H1 (cell line): Measurements from ENCODE around the gene S100P. TPM values are rescaled to one million over a fixed set of nuclear protein-coding genes. Genes with fewer than 3 reads are reported as not detected.

Experiments used
- CTCF ChIA-PET: fragments of 300-600 bp; sonication (Branson Sonifier 250); formaldehyde crosslinking; loops from one replicate; lab custom pipeline; 2021; ENCODE audit not compliant: partially characterized antibody; lab: Charles Lee
- POLR2A ChIA-PET: fragments of 300-600 bp; sonication (Branson Sonifier 250); formaldehyde crosslinking; loops from one replicate; lab custom pipeline; 2021; ENCODE audit warnings: inconsistent platforms; ENCODE audit not compliant: partially characterized antibody; lab: Charles Lee
- DNase-seq, 2 experiments: peaks; one replicate each; pipeline versions ENCODE4 v3.0.0 to v3.0.0-alpha.2; 2010 to 2022; ENCODE audit warnings: low spot score in 2 of 2, low read depth in 1 of 2, mixed read lengths in 1 of 2
- FAIRE-seq: peaks from 2 replicates; lab custom pipeline; 2011; peaks lifted over from hg19 to GRCh38; lab: Jason Lieb, UNC
- H2AFZ ChIP-seq: 2 replicates; pipeline ENCODE4 v1.8.1; 2012; ENCODE audit warnings: low read length, inconsistent platforms
- H2AK5ac ChIP-seq: 2 replicates; pipeline ENCODE4 v1.6.1; 2013; ENCODE audit warnings: low read depth, low read length
- H2BK120ac ChIP-seq: replicated peaks from 2 replicates; pipeline ENCODE3; 2013; ENCODE audit warnings: low read depth, low read length, inconsistent platforms
- H2BK12ac ChIP-seq: 2 replicates; pipeline ENCODE4 v1.6.1; 2013; ENCODE audit warnings: low read depth, low read length
- H2BK15ac ChIP-seq: 2 replicates; pipeline ENCODE4 v1.6.1; 2013; ENCODE audit warnings: low read length
- H2BK20ac ChIP-seq: 2 replicates; pipeline ENCODE4 v1.6.1; 2013; ENCODE audit warnings: low read length
- H2BK5ac ChIP-seq: 2 replicates; pipeline ENCODE4 v1.6.1; 2013; ENCODE audit warnings: low read depth, low read length
- H3K14ac ChIP-seq: 2 replicates; pipeline ENCODE4 v1.6.1; 2013; ENCODE audit warnings: inconsistent platforms; ENCODE audit not compliant: insufficient read length
- H3K18ac ChIP-seq: 2 replicates; pipeline ENCODE4 v1.6.1; 2013; ENCODE audit warnings: low read length; ENCODE audit errors: extremely low read depth
- H3K23ac ChIP-seq: 2 replicates; pipeline ENCODE4 v1.6.1; 2013; ENCODE audit warnings: inconsistent platforms; ENCODE audit not compliant: insufficient read length
- H3K23me2 ChIP-seq: 2 replicates; pipeline ENCODE4 v1.6.1; 2013; ENCODE audit warnings: low read depth, low read length
- H3K27ac ChIP-seq: 2 replicates; pipeline ENCODE4 v1.6.1; 2011; ENCODE audit warnings: low read depth, low read length, inconsistent platforms
- H3K27me3 ChIP-seq, 4 experiments: replicated peaks in 1 of 4; 1 replicate in 1 of 4; 2 replicates in 3 of 4; pipeline versions ENCODE4 v1.6.1 to v1.8.1; 2011 to 2013; ENCODE audit warnings: low read length in 3 of 4, mild to moderate bottlenecking in 3 of 4, inconsistent platforms in 2 of 4, mixed read lengths in 2 of 4, moderate library complexity in 1 of 4; ENCODE audit not compliant: control insufficient read depth in 3 of 4, insufficient read depth in 3 of 4; ENCODE audit errors: extremely low read depth in 1 of 4
- H3K36me3 ChIP-seq, 4 experiments: 2 replicates each; pipeline versions ENCODE4 v1.6.1 to v1.8.1; 2011 to 2013; ENCODE audit warnings: mild to moderate bottlenecking in 4 of 4, low read length in 3 of 4, moderate library complexity in 2 of 4, control low read depth in 1 of 4, inconsistent platforms in 1 of 4; ENCODE audit not compliant: insufficient read depth in 4 of 4, control insufficient read depth in 2 of 4
- H3K4ac ChIP-seq: replicated peaks from 2 replicates; pipeline ENCODE3; 2013; ENCODE audit warnings: low read length, low read depth, mixed read lengths, inconsistent platforms; ENCODE audit not compliant: insufficient read length
- H3K4me1 ChIP-seq, 4 experiments: replicated peaks in 1 of 4; 1 replicate in 1 of 4; 2 replicates in 3 of 4; pipeline versions ENCODE4 v1.6.1 to v1.8.1; 2011 to 2013; ENCODE audit warnings: low read length in 3 of 4, inconsistent platforms in 2 of 4, mixed read lengths in 1 of 4; ENCODE audit not compliant: insufficient read depth in 4 of 4, control insufficient read depth in 3 of 4
- H3K4me2 ChIP-seq, 2 experiments: 2 replicates each; pipeline versions ENCODE4 v1.6.1 to v1.8.1; 2011 to 2013; ENCODE audit warnings: low read depth in 2 of 2, low read length in 2 of 2, control low read depth in 1 of 2, inconsistent platforms in 1 of 2, mild to moderate bottlenecking in 1 of 2; ENCODE audit not compliant: insufficient read depth in 1 of 2
- H3K4me3 ChIP-seq, 4 experiments: fragments of 200-600, 300-600 bp in 1 of 4; sonication (generic), shearing (Covaris generic), sonication (Bioruptor Twin) in 1 of 4; 2 replicates each; pipeline versions ENCODE4 v1.5.1 to v1.8.1; 2011 to 2016; ENCODE audit warnings: low read length in 4 of 4, low read depth in 3 of 4, control low read depth in 2 of 4, inconsistent platforms in 2 of 4, mild to moderate bottlenecking in 2 of 4, mixed read lengths in 1 of 4, moderate library complexity in 1 of 4; ENCODE audit not compliant: insufficient read depth in 2 of 4; ENCODE audit errors: extremely low read depth in 1 of 4
- H3K56ac ChIP-seq: replicated peaks from 2 replicates; pipeline ENCODE3; 2013; ENCODE audit warnings: low read depth, mild to moderate bottlenecking, mixed read lengths, low read length, inconsistent platforms; ENCODE audit not compliant: insufficient read length
- H3K79me1 ChIP-seq: 2 replicates; pipeline ENCODE4 v1.6.1; 2013; ENCODE audit warnings: low read depth, low read length, control low read depth
- H3K79me2 ChIP-seq, 2 experiments: 2 replicates each; pipeline versions ENCODE4 v1.6.1 to v1.8.1; 2012 to 2013; ENCODE audit warnings: low read length in 2 of 2, mild to moderate bottlenecking in 2 of 2, inconsistent platforms in 1 of 2; ENCODE audit not compliant: insufficient read depth in 2 of 2, control insufficient read depth in 1 of 2
- H3K9ac ChIP-seq, 4 experiments: replicated peaks in 1 of 4; 1 replicate in 1 of 4; 2 replicates in 3 of 4; pipeline versions ENCODE4 v1.6.1 to v1.8.1; 2011 to 2013; ENCODE audit warnings: low read depth in 3 of 4, low read length in 3 of 4, control low read depth in 2 of 4, mild to moderate bottlenecking in 2 of 4, moderate library complexity in 2 of 4, inconsistent platforms in 1 of 4; ENCODE audit errors: extremely low read depth in 1 of 4
- H3K9me3 ChIP-seq, 2 experiments: 2 replicates each; pipeline versions ENCODE4 v1.6.1 to v1.8.1; 2012 to 2013; ENCODE audit warnings: mild to moderate bottlenecking in 2 of 2, moderate library complexity in 2 of 2, control low read depth in 1 of 2, inconsistent platforms in 1 of 2, low read depth in 1 of 2, low read length in 1 of 2, mixed read lengths in 1 of 2; ENCODE audit not compliant: insufficient read depth in 2 of 2
- H4K20me1 ChIP-seq, 2 experiments: replicated peaks in 1 of 2; 2 replicates each; pipeline versions ENCODE3 to v1.8.1; 2011 to 2013; ENCODE audit warnings: inconsistent platforms in 2 of 2, low read length in 2 of 2, mild to moderate bottlenecking in 1 of 2; ENCODE audit not compliant: insufficient read depth in 2 of 2, control insufficient read depth in 1 of 2
- H4K5ac ChIP-seq: 2 replicates; pipeline ENCODE4 v1.6.1; 2013; ENCODE audit warnings: low read length, low read depth, mixed read lengths, inconsistent platforms; ENCODE audit not compliant: insufficient read length
- H4K8ac ChIP-seq: 2 replicates; pipeline ENCODE4 v1.8.0; 2013; ENCODE audit warnings: mild to moderate bottlenecking, moderate library complexity, low read length, inconsistent platforms; ENCODE audit not compliant: insufficient read depth; ENCODE audit errors: extremely low read depth
- H4K91ac ChIP-seq: replicated peaks from 2 replicates; pipeline ENCODE3; 2013; ENCODE audit warnings: low read length, mixed read lengths, inconsistent platforms; ENCODE audit not compliant: insufficient read length
- ASH2L ChIP-seq: fragments of 200-600, 300-600 bp; sonication (generic); IDR thresholded peaks from one replicate; pipeline ENCODE4 v1.7.1; 2017; ENCODE audit warnings: low read length
- POU5F1 ChIP-seq: IDR thresholded peaks from 2 replicates; pipeline ENCODE4 v1.6.1; 2011; ENCODE audit warnings: low read depth, mild to moderate bottlenecking, low read length, moderate library complexity
- RNF2 ChIP-seq: fragments of 200-900, 300-1000 bp; sonication (generic); IDR thresholded peaks from 2 replicates; pipeline ENCODE4 v1.7.1; 2016; ENCODE audit warnings: borderline replicate concordance, low read depth, mild to moderate bottlenecking, antibody characterized with exemption, low read length; ENCODE audit not compliant: poor library complexity, severe bottlenecking; ENCODE audit errors: missing control alignments
- RXRA ChIP-seq: IDR thresholded peaks from 2 replicates; pipeline ENCODE4 v1.6.1; 2011; ENCODE audit warnings: low read depth, mild to moderate bottlenecking, low read length, moderate library complexity; ENCODE audit not compliant: insufficient read depth
- SUZ12 ChIP-seq: fragments of 200-600 bp; sonication (generic); IDR thresholded peaks from 2 replicates; pipeline ENCODE4 v1.6.1; 2012; ENCODE audit warnings: mild to moderate bottlenecking, inconsistent platforms, low read length, moderate library complexity, mixed read lengths
- WGBS, 2 experiments: shearing (Covaris generic) in 1 of 2; methylation state at CpG; one replicate each; pipeline versions ENCODE4 v1.1.6 to v1.1.7; 2013 to 2015; ENCODE audit warnings: low lambda C conversion rate in 2 of 2, mixed read lengths in 2 of 2, inconsistent platforms in 1 of 2, low coverage in 1 of 2, missing lambda C conversion rate in 1 of 2; ENCODE audit not compliant: insufficient replicate concordance in 2 of 2, insufficient coverage in 1 of 2, insufficient read length in 1 of 2; ENCODE audit errors: extremely low coverage in 1 of 2, missing lambda C conversion rate in 1 of 2; 5-methylcytosine and 5-hydroxymethylcytosine counted together
- polyA plus RNA-seq, 7 experiments: library from polyadenylated mRNA; depleted of rRNA in 3 of 7; stranded (reverse) in 5 of 7; unstranded in 2 of 7; fragments of >200 nt in 5 of 7; fragments of 200-250 nt in 2 of 7; gene quantifications; 1 replicate in 5 of 7; 2 replicates in 1 of 7; 4 replicates in 1 of 7; pipeline versions ENCODE4 v1.2.1 to v1.2.3, GENCODE V29; 2011 to 2013; ENCODE audit warnings: missing spikeins in 2 of 7, mixed read lengths in 2 of 7
- total RNA-seq: library from RNA; stranded (reverse); fragmentation: NEBNext Ultra II Directional; extraction: Animal tissue kit (Norgen Biotek cat#: 25700); gene quantifications from 2 replicates; pipeline ENCODE4 v1.2.1, GENCODE V29; 2021

S100P gene
- total and polyA plus RNA-seq, 2 of the 8 experiments (the other 6 are each of a cell fraction or from before 2014, with no cell fraction given) = not detected

DNA sequence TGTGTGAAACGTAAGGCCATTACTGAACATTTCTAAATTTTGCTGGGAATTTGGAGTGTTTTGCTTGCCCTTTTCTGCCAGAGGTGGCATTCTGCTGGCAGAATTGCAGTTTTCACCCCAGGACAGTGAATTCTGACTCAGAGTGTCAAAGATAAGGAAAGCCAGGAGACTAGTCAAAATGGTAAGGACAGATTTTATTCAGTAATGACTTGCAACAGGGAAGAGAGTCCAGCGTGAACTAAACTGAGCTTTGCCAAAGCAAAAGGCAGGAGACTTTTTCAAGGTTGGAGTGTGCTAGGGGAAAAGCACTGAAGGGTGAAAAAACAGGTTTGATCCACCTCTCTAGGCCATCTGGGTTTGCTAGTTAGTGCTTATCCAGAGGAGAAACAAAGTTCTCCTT, 33.8 kb upstream of the S100P start:
- H2BK5ac ChIP-seq = no peak overlapping the region
- H3K56ac ChIP-seq = no peak overlapping the region
- H3K79me1 ChIP-seq = no peaks in the 10 kb centered on the region
- no peaks in the 10 kb centered on the region for H3K36me3 ChIP-seq
- no peak overlapping the region for H2BK120ac ChIP-seq
- H2AFZ ChIP-seq = no peak overlapping the region
- H3K27ac ChIP-seq = no peak overlapping the region
- no peak for TF ChIP-seq POU5F1
- no peak for TF ChIP-seq SUZ12
- no peak for TF ChIP-seq RXRA
- no peak for TF ChIP-seq ASH2L
- TF ChIP-seq RNF2 = no peak
- no peak overlapping the region for H2BK20ac ChIP-seq
- H3K18ac ChIP-seq = no peak overlapping the region
- no peak overlapping the region for H3K9ac ChIP-seq
- DNase-seq (no peak), FAIRE-seq (no peak)
- ChIA-PET CTCF (interaction anchor here (0.6 to 1.9 kb wide), 3 partner anchors 15 to 408 kb away, joined by 3 to 7 read pairs (median 3); a partner anchor contains a TSS), POLR2A (interaction anchor here (0.6 kb wide), 1 partner anchor 17 kb away, joined by 3 read pairs; no protein-coding TSS in a partner anchor)
- no peaks in the 10 kb centered on the region; a peak in 2 of 7 replicates for H3K4me1 ChIP-seq
- no peak overlapping the region for H3K14ac ChIP-seq
- no peak overlapping the region for H2BK15ac ChIP-seq
- no peak overlapping the region for H2AK5ac ChIP-seq
- 92% methylated on average over 2 of the region's 2 CpGs; no CpG with 5 or more reads in 1 of the 2 experiments for WGBS, 2 experiments
- no peak overlapping the region for H3K23ac ChIP-seq
- peaks cover 0 to 3% of the 10 kb centered on the region in 2 experiments for H4K20me1 ChIP-seq
- H4K5ac ChIP-seq = no peak overlapping the region
- H3K27me3 ChIP-seq = peaks cover 0 to 24% (median 16%) of the 10 kb centered on the region in 4 experiments; a peak in 5 of 7 replicates
- H3K79me2 ChIP-seq = no peaks in the 10 kb centered on the region
- H4K8ac ChIP-seq = no peak overlapping the region
- H3K4me3 ChIP-seq = no peak overlapping the region
- no peak overlapping the region for H3K4ac ChIP-seq
- H3K4me2 ChIP-seq = no peak overlapping the region
- peaks cover 6% of the 10 kb centered on the region; the same call in 1 of the 2 replicates for H3K23me2 ChIP-seq
- no peak overlapping the region for H2BK12ac ChIP-seq
- H3K9me3 ChIP-seq = no peaks in the 10 kb centered on the region; a peak in 1 of 4 replicates
- H4K91ac ChIP-seq = no peak overlapping the region
